ENCODE measurements around the gene HSPA2.

Gene HSPA2

GRCh38 chr14:64572386-64573104 is 32.0 kb downstream of the HSPA2 start:
- DNase-seq (ENCODE audit: insufficient read length, low spot score) = no peak
- no peak for FAIRE-seq

GRCh38 chr14:64573109-64573508 is 32.6 kb downstream of the HSPA2 start:
- no peak for DNase-seq (ENCODE audit: insufficient read length, low spot score)
- no peak for FAIRE-seq
- TF ChIP-seq PAX5 (IDR thresholded peaks at IDR 0.05; ENCODE audit: insufficient read depth, low read length, severe bottlenecking) (no peak), POLR2AphosphoS5 (IDR thresholded peaks at IDR 0.05; ENCODE audit: low read depth, low read length) (no peak), POLR2A (IDR thresholded peaks at IDR 0.05; ENCODE audit: low read depth, low read length) (no peak), POU2F2 (IDR thresholded peaks at IDR 0.05; ENCODE audit: low read depth, low read length) (no peak), SPI1 (IDR thresholded peaks at IDR 0.05; ENCODE audit: low read depth, low read length) (no peak), TAF1 (IDR thresholded peaks at IDR 0.05; ENCODE audit: low read depth, low read length) (no peak)

More at GRCh38 chr14:64572386-64573104, 32.0 kb downstream of the HSPA2 start:
- no peak for TF ChIP-seq POLR2A (IDR thresholded peaks at IDR 0.05; ENCODE audit: low read depth, low read length)
- TF ChIP-seq TAF1 (IDR thresholded peaks at IDR 0.05; ENCODE audit: low read depth, low read length) = no peak
- no peak for TF ChIP-seq POLR2AphosphoS5 (IDR thresholded peaks at IDR 0.05; ENCODE audit: low read depth, low read length)
- TF ChIP-seq SPI1 (IDR thresholded peaks at IDR 0.05; ENCODE audit: low read depth, low read length) = no peak
- no peak for TF ChIP-seq POU2F2 (IDR thresholded peaks at IDR 0.05; ENCODE audit: low read depth, low read length)
- TF ChIP-seq PAX5 (IDR thresholded peaks at IDR 0.05; ENCODE audit: insufficient read depth, low read length, severe bottlenecking) = no peak

- no peak for DNase-seq (ENCODE audit: insufficient read length, low spot score)
- FAIRE-seq = no peak
- TF ChIP-seq POU2F2 (IDR thresholded peaks at IDR 0.05; ENCODE audit: low read depth, low read length) (no peak), SPI1 (IDR thresholded peaks at IDR 0.05; ENCODE audit: low read depth, low read length) (no peak), POLR2AphosphoS5 (IDR thresholded peaks at IDR 0.05; ENCODE audit: low read depth, low read length) (no peak), PAX5 (IDR thresholded peaks at IDR 0.05; ENCODE audit: insufficient read depth, low read length, severe bottlenecking) (no peak), TAF1 (IDR thresholded peaks at IDR 0.05; ENCODE audit: low read depth, low read length) (no peak), POLR2A (IDR thresholded peaks at IDR 0.05; ENCODE audit: low read depth, low read length) (no peak)
Measured at GRCh38 chr14:64574371-64575107, 34.0 kb downstream of the HSPA2 start.

- DNase-seq (ENCODE audit: insufficient read length, low spot score) (no peak), FAIRE-seq (no peak)
- no peak for TF ChIP-seq SPI1 (IDR thresholded peaks at IDR 0.05; ENCODE audit: low read depth, low read length)
- no peak for TF ChIP-seq POU2F2 (IDR thresholded peaks at IDR 0.05; ENCODE audit: low read depth, low read length)
- TF ChIP-seq PAX5 (IDR thresholded peaks at IDR 0.05; ENCODE audit: insufficient read depth, low read length, severe bottlenecking) = no peak
Measured at GRCh38 chr14:64577211-64577610, 36.7 kb downstream of the HSPA2 start.

GRCh38 chr14:64580467-64580866 is 39.9 kb downstream of the HSPA2 start:
- DNase-seq (ENCODE audit: insufficient read length, low spot score) (no peak), FAIRE-seq (no peak)
- TF ChIP-seq POU2F2 (IDR thresholded peaks at IDR 0.05; ENCODE audit: low read depth, low read length) (no peak), PAX5 (IDR thresholded peaks at IDR 0.05; ENCODE audit: insufficient read depth, low read length, severe bottlenecking) (no peak), TAF1 (IDR thresholded peaks at IDR 0.05; ENCODE audit: low read depth, low read length) (no peak), POLR2AphosphoS5 (IDR thresholded peaks at IDR 0.05; ENCODE audit: low read depth, low read length) (no peak), SPI1 (IDR thresholded peaks at IDR 0.05; ENCODE audit: low read depth, low read length) (no peak), POLR2A (IDR thresholded peaks at IDR 0.05; ENCODE audit: low read depth, low read length) (no peak)

GRCh38 chr14:64581363-64581762 is 40.8 kb downstream of the HSPA2 start:
- FAIRE-seq (no peak), DNase-seq (ENCODE audit: insufficient read length, low spot score) (no peak)
- TF ChIP-seq POLR2A (IDR thresholded peaks at IDR 0.05; ENCODE audit: low read depth, low read length) (no peak), POU2F2 (IDR thresholded peaks at IDR 0.05; ENCODE audit: low read depth, low read length) (no peak), SPI1 (IDR thresholded peaks at IDR 0.05; ENCODE audit: low read depth, low read length) (no peak), PAX5 (IDR thresholded peaks at IDR 0.05; ENCODE audit: insufficient read depth, low read length, severe bottlenecking) (no peak), TAF1 (IDR thresholded peaks at IDR 0.05; ENCODE audit: low read depth, low read length) (no peak), POLR2AphosphoS5 (IDR thresholded peaks at IDR 0.05; ENCODE audit: low read depth, low read length) (no peak)

GRCh38 chr14:64581817-64582216 is 41.3 kb downstream of the HSPA2 start:
- DNase-seq (ENCODE audit: insufficient read length, low spot score) (no peak), FAIRE-seq (no peak)
- TF ChIP-seq POLR2A (IDR thresholded peaks at IDR 0.05; ENCODE audit: low read depth, low read length) (no peak), PAX5 (IDR thresholded peaks at IDR 0.05; ENCODE audit: insufficient read depth, low read length, severe bottlenecking) (no peak), TAF1 (IDR thresholded peaks at IDR 0.05; ENCODE audit: low read depth, low read length) (no peak), POLR2AphosphoS5 (IDR thresholded peaks at IDR 0.05; ENCODE audit: low read depth, low read length) (no peak), SPI1 (IDR thresholded peaks at IDR 0.05; ENCODE audit: low read depth, low read length) (no peak), POU2F2 (IDR thresholded peaks at IDR 0.05; ENCODE audit: low read depth, low read length) (no peak)

GRCh38 chr14:64584190-64584589 is 43.6 kb downstream of the HSPA2 start:
- TF ChIP-seq SPI1 (IDR thresholded peaks at IDR 0.05; ENCODE audit: low read depth, low read length) (no peak), POLR2AphosphoS5 (IDR thresholded peaks at IDR 0.05; ENCODE audit: low read depth, low read length) (no peak), POU2F2 (IDR thresholded peaks at IDR 0.05; ENCODE audit: low read depth, low read length) (no peak), POLR2A (IDR thresholded peaks at IDR 0.05; ENCODE audit: low read depth, low read length) (no peak), PAX5 (IDR thresholded peaks at IDR 0.05; ENCODE audit: insufficient read depth, low read length, severe bottlenecking) (no peak), TAF1 (IDR thresholded peaks at IDR 0.05; ENCODE audit: low read depth, low read length) (no peak)
- no peak for DNase-seq (ENCODE audit: insufficient read length, low spot score)
- no peak for FAIRE-seq

GRCh38 chr14:64591809-64592208 is 51.3 kb downstream of the HSPA2 start:
- no peak for TF ChIP-seq POU2F2 (IDR thresholded peaks at IDR 0.05; ENCODE audit: low read depth, low read length)
- TF ChIP-seq POLR2A (IDR thresholded peaks at IDR 0.05; ENCODE audit: low read depth, low read length) = no peak
- no peak for TF ChIP-seq TAF1 (IDR thresholded peaks at IDR 0.05; ENCODE audit: low read depth, low read length)
- TF ChIP-seq POLR2AphosphoS5 (IDR thresholded peaks at IDR 0.05; ENCODE audit: low read depth, low read length) = no peak
- no peak for TF ChIP-seq PAX5 (IDR thresholded peaks at IDR 0.05; ENCODE audit: insufficient read depth, low read length, severe bottlenecking)
- no peak for TF ChIP-seq SPI1 (IDR thresholded peaks at IDR 0.05; ENCODE audit: low read depth, low read length)
- DNase-seq (ENCODE audit: insufficient read length, low spot score) = no peak
- no peak for FAIRE-seq
